AG10803 (cell line): Measurements from ENCODE around the gene MEX3A.

Experiments used
- DNase-seq: peaks from one replicate; pipeline ENCODE4 v3.0.0; 2010; ENCODE audit warnings: low read depth
- H3K4me3 ChIP-seq: 2 replicates; pipeline ENCODE4 v1.5.1; 2011; ENCODE audit warnings: mild to moderate bottlenecking, low read length, control low read depth
- CTCF ChIP-seq: conservative IDR thresholded peaks from 2 replicates; pipeline ENCODE4 v1.5.1; 2011; ENCODE audit warnings: mild to moderate bottlenecking, low read length, control low read depth, inconsistent platforms

Gene MEX3A

GRCh38 chr1:156090138-156090839 lies 8.0 kb upstream of the MEX3A start:
- H3K4me3 ChIP-seq: no peak overlapping the region
- DNase-seq: no peak
- TF ChIP-seq CTCF: no peak

GRCh38 chr1:156089704-156090103 lies 7.4 kb upstream of the MEX3A start:
- DNase-seq: no peak
- H3K4me3 ChIP-seq: no peak overlapping the region
- TF ChIP-seq CTCF: no peak

- peak; percentile 54 for DNase-seq
- no peak for TF ChIP-seq CTCF
- no peak overlapping the region for H3K4me3 ChIP-seq
Observed at GRCh38 chr1:156086256-156086662, 4.0 kb upstream of the MEX3A start.

- no peak for TF ChIP-seq CTCF
- peak overlapping the region; percentile 9; the same call in 1 of the 2 replicates for H3K4me3 ChIP-seq
Observed at GRCh38 chr1:156083800-156084790, 1.8 kb upstream of the MEX3A start.

GRCh38 chr1:156081917-156082308 lies 352 bp downstream of the MEX3A start:
- no peak for TF ChIP-seq CTCF
- no peak for DNase-seq
- peak overlapping the region; percentile 87 for H3K4me3 ChIP-seq

More at GRCh38 chr1:156083800-156084790, 1.8 kb upstream of the MEX3A start:
- no peak for DNase-seq

GRCh38 chr1:156081180-156081916 lies 917 bp downstream of the MEX3A start:
- DNase-seq: no peak
- TF ChIP-seq CTCF: no peak
- H3K4me3 ChIP-seq: peak overlapping the region; percentile 87
